Cardiac muscle cell (in vitro differentiated cells and primary cell): ENCODE measurements around the gene SMAD6. TPM values are rescaled to one million over a fixed set of nuclear protein-coding genes. Genes with fewer than 3 reads are reported as not detected.

Source experiments
- DNase-seq, 2 donors: peaks; one replicate each; pipeline versions ENCODE4 v3.0.0 to v3.0.0-alpha.2; 2010 to 2017; ENCODE audit warnings: low read depth in 1 of 2, low spot score in 1 of 2
- H3K27ac ChIP-seq: fragments of 200-600 bp; sonication (generic); 2 replicates; pipeline ENCODE4 v1.5.1; 2016
- H3K27me3 ChIP-seq: fragments of 200-600 bp; sonication (generic); 2 replicates; pipeline ENCODE4 v1.6.0; 2016; ENCODE audit warnings: control low read depth
- H3K36me3 ChIP-seq: fragments of 200-600 bp; sonication (generic); 2 replicates; pipeline ENCODE4 v1.5.1; 2016; ENCODE audit warnings: control low read depth
- H3K4me1 ChIP-seq: fragments of 200-600 bp; sonication (generic); 2 replicates; pipeline ENCODE4 v1.8.1; 2017; ENCODE audit warnings: low read depth, mild to moderate bottlenecking, mixed run types
- H3K4me3 ChIP-seq: fragments of 200-600 bp; sonication (generic); 2 replicates; pipeline ENCODE4 v1.5.1; 2016; ENCODE audit warnings: mild to moderate bottlenecking
- H3K9me3 ChIP-seq: fragments of 200-600 bp; sonication (generic); 2 replicates; pipeline ENCODE4 v1.5.1; 2017; ENCODE audit warnings: low read depth, mild to moderate bottlenecking, control low read depth
- CTCF ChIP-seq: IDR thresholded peaks from 2 replicates; pipeline ENCODE4 v1.5.1; 2012; ENCODE audit warnings: low read depth, mild to moderate bottlenecking, low read length
- polyA plus RNA-seq: library from polyadenylated mRNA; unstranded; fragments of >200 nt; fragmentation: Nextera tagmentation; extraction: Ambion mirVana; gene quantifications from 2 replicates; pipeline ENCODE4 v1.2.1, GENCODE V29; 2016
- total RNA-seq: library from RNA; depleted of rRNA; stranded (reverse); fragments of >200 nt; gene quantifications from 2 replicates; pipeline ENCODE4 v1.2.3, GENCODE V29; 2016

The SMAD6 gene
- total and polyA plus RNA-seq, 2 experiments from 2014 or later, result 106 to 274 TPM

GRCh38 chr15:66739287-66739686 lies 37.3 kb downstream of the SMAD6 start:
- DNase-seq, result no peak
- H3K9me3 ChIP-seq, result no peaks in the 10 kb centered on the region
- TF ChIP-seq CTCF, result no peak
- H3K36me3 ChIP-seq, result peaks cover 12% of the 10 kb centered on the region
- peaks cover 40% of the 10 kb centered on the region for H3K4me1 ChIP-seq
- no peak overlapping the region for H3K4me3 ChIP-seq
- no peaks in the 10 kb centered on the region for H3K27me3 ChIP-seq
- peak overlapping the region; percentile 73 for H3K27ac ChIP-seq

- no peaks in the 10 kb centered on the region for H3K9me3 ChIP-seq
- peaks cover 49% of the 10 kb centered on the region for H3K4me1 ChIP-seq
- H3K27me3 ChIP-seq, result no peaks in the 10 kb centered on the region
- peaks cover 16% of the 10 kb centered on the region for H3K36me3 ChIP-seq
- no peak overlapping the region for H3K4me3 ChIP-seq
- peak in 1 of 2 donors; percentile 58 for DNase-seq
- H3K27ac ChIP-seq, result peak overlapping the region; percentile 73
- TF ChIP-seq CTCF, result no peak
These were observed 38.8 kb downstream of the SMAD6 start for GRCh38 chr15:66740802-66741201.

GRCh38 chr15:66741646-66742045 lies 39.6 kb downstream of the SMAD6 start:
- no peak for DNase-seq
- H3K27ac ChIP-seq, result peak overlapping the region; percentile 73
- TF ChIP-seq CTCF, result no peak
- H3K4me1 ChIP-seq, result peaks cover 57% of the 10 kb centered on the region
- no peaks in the 10 kb centered on the region for H3K9me3 ChIP-seq
- H3K27me3 ChIP-seq, result no peaks in the 10 kb centered on the region
- H3K36me3 ChIP-seq, result peaks cover 20% of the 10 kb centered on the region
- no peak overlapping the region for H3K4me3 ChIP-seq

GRCh38 chr15:66742286-66742685 lies 40.2 kb downstream of the SMAD6 start:
- TF ChIP-seq CTCF, result no peak

GRCh38 chr15:66743204-66743603 lies 41.2 kb downstream of the SMAD6 start:
- Histone ChIP-seq H3K4me1 (peaks cover 54% of the 10 kb centered on the region), H3K9me3 (no peaks in the 10 kb centered on the region), H3K4me3 (no peak overlapping the region), H3K36me3 (peaks cover 21% of the 10 kb centered on the region), H3K27ac (no peak overlapping the region), H3K27me3 (no peaks in the 10 kb centered on the region)
- no peak for TF ChIP-seq CTCF
- DNase-seq, result no peak

More at GRCh38 chr15:66742286-66742685, 40.2 kb downstream of the SMAD6 start:
- peaks cover 57% of the 10 kb centered on the region for H3K4me1 ChIP-seq
- H3K36me3 ChIP-seq, result peaks cover 21% of the 10 kb centered on the region
- H3K27ac ChIP-seq, result peak overlapping the region; percentile 73
- no peak overlapping the region for H3K4me3 ChIP-seq
- DNase-seq, result no peak
- no peaks in the 10 kb centered on the region for H3K9me3 ChIP-seq
- H3K27me3 ChIP-seq, result no peaks in the 10 kb centered on the region
